Endometrial microvascular endothelial cells (primary cell): ENCODE data around the gene CLIP1. TPM values are rescaled to one million over a fixed set of nuclear protein-coding genes. Genes with fewer than 3 reads are reported as not detected.

Experiments
- in situ Hi-C: cut with HindIII; loops from 2 replicates; pipeline ENCODE4 v1.10.0; 2017; ENCODE audit warnings: low sequenced_read_pairs, low pct_unique_long_range_greater_than_20kb; ENCODE audit errors: inconsistent ontology term
- total RNA-seq: library from RNA; depleted of rRNA; stranded (reverse); fragments of >200 nt; gene quantifications from one replicate; pipeline ENCODE4 v1.2.3, GENCODE V29; 2015; ENCODE audit errors: inconsistent ontology term

Gene CLIP1
- total RNA-seq, 1 donor from 2014 or later, result 31.7 TPM

GRCh38 chr12:122327494-122328385 lies 94.7 kb downstream of the CLIP1 start:
- in situ Hi-C loops, result no loop called here

- in situ Hi-C loops, result no loop called here
These were observed 95.5 kb downstream of the CLIP1 start for GRCh38 chr12:122327014-122327413.

GRCh38 chr12:122326586-122326985 lies 95.9 kb downstream of the CLIP1 start:
- in situ Hi-C loops, result no loop called here

- in situ Hi-C loops, result no loop called here
These were observed 99.0 kb downstream of the CLIP1 start for GRCh38 chr12:122323311-122324019.

- in situ Hi-C loops, result no loop called here
These were observed 100.0 kb downstream of the CLIP1 start for GRCh38 chr12:122322501-122322900.

GRCh38 chr12:122318607-122319605 lies 103.6 kb downstream of the CLIP1 start:
- in situ Hi-C loops, result no loop called here

- in situ Hi-C loops, result no loop called here
These were observed 109.5 kb downstream of the CLIP1 start for GRCh38 chr12:122312926-122313325.

GRCh38 chr12:122311696-122312095 lies 110.8 kb downstream of the CLIP1 start:
- in situ Hi-C loops, result no loop called here

- in situ Hi-C loops, result no loop called here
These were observed 111.7 kb downstream of the CLIP1 start for GRCh38 chr12:122310626-122311333.

GRCh38 chr12:122309564-122310121 lies 112.8 kb downstream of the CLIP1 start:
- in situ Hi-C loops, result no loop called here

GRCh38 chr12:122308811-122309210 lies 113.7 kb downstream of the CLIP1 start:
- in situ Hi-C loops, result no loop called here

- in situ Hi-C loops, result no loop called here
These were observed 116.1 kb downstream of the CLIP1 start for GRCh38 chr12:122306407-122306806.

GRCh38 chr12:122304924-122305323 lies 117.5 kb downstream of the CLIP1 start:
- in situ Hi-C loops, result no loop called here

GRCh38 chr12:122303068-122303467 lies 119.4 kb downstream of the CLIP1 start:
- in situ Hi-C loops, result no loop called here

GRCh38 chr12:122298071-122298748 lies 124.3 kb downstream of the CLIP1 start:
- in situ Hi-C loops, result no loop called here

GRCh38 chr12:122297494-122297893 lies 125.0 kb downstream of the CLIP1 start:
- in situ Hi-C loops, result no loop called here

- in situ Hi-C loops, result no loop called here
These were observed 126.6 kb downstream of the CLIP1 start for GRCh38 chr12:122295877-122296276.

- in situ Hi-C loops, result no loop called here
These were observed 129.4 kb downstream of the CLIP1 start for GRCh38 chr12:122293081-122293480.
